ENCODE data around the gene CDK3. TPM values are rescaled to one million over a fixed set of nuclear protein-coding genes. Genes with fewer than 3 reads are reported as not detected.
"Not testable (repeated sequence)": the region's sequence is repeated elsewhere in the genome, so short reads cannot be mapped to it uniquely, and the experiment has no call there.

The CDK3 gene
- total RNA-seq, 2 donors from 2014 or later = 5.3 to 8.2 TPM

DNA sequence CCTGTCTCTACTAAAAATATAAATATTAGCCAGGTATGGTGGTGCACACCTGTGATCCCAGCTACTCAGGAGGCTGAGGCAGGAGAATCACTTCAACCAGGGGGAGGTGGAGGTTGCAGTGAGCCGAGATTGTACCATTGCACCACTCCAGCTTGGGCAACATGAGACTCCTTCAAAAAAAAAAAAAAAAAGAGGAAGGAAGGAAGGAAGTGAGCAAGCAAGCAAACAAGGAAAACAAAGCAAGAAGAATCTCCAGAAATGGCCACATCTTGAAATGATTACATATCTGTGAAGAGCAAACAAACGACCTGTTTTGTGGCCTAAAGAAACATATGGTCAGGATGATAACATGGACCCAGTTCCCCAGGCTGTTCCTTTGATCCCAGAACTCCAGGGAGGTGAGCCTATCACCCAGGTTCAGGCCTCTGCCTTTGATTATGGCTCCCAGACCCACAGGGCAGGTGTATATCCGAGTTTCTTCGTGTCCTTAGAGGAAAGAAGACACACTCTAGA, 30.6 kb upstream of the CDK3 start:
- Histone ChIP-seq H3K36me3 (no peaks in the 10 kb centered on the region), H3K9ac (ENCODE audit: low read depth in 2 of 2, low read length in 2 of 2) (no peak overlapping the region)

DNA sequence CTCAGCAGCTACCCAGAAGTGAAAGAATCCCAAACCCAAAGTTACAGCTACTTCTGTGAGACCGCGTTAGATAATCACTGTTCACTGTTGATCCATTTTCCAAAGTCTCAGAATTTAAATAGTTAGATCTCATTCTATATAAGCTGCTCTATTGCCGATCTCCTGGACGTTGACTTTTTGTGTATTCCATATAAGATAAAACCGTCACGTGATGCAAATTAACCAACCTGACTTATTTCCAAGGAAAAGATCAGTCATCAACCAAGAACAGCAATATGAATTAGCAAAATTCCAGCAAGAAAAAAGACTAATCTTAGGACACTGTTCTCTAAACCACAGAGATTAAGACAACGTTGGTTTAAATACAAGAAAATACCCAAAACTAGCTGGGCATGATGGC, 30.0 kb upstream of the CDK3 start:
- H3K36me3 ChIP-seq = no peaks in the 10 kb centered on the region
- no peaks in the 10 kb centered on the region for H3K9me3 ChIP-seq
- TF ChIP-seq, protein P1, sequence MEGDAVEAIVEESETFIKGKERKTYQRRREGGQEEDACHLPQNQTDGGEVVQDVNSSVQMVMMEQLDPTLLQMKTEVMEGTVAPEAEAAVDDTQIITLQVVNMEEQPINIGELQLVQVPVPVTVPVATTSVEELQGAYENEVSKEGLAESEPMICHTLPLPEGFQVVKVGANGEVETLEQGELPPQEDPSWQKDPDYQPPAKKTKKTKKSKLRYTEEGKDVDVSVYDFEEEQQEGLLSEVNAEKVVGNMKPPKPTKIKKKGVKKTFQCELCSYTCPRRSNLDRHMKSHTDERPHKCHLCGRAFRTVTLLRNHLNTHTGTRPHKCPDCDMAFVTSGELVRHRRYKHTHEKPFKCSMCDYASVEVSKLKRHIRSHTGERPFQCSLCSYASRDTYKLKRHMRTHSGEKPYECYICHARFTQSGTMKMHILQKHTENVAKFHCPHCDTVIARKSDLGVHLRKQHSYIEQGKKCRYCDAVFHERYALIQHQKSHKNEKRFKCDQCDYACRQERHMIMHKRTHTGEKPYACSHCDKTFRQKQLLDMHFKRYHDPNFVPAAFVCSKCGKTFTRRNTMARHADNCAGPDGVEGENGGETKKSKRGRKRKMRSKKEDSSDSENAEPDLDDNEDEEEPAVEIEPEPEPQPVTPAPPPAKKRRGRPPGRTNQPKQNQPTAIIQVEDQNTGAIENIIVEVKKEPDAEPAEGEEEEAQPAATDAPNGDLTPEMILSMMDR (IDR thresholded peaks at IDR 0.05) = no peak
- intact Hi-C loops (cut with DNase I) = no loop called here
- no peak overlapping the region for H3K27ac ChIP-seq
- no peaks in the 10 kb centered on the region for H3K27me3 ChIP-seq
- no peak overlapping the region for H3K4me3 ChIP-seq
- peaks cover 3% of the 10 kb centered on the region for H3K4me1 ChIP-seq
- no peak overlapping the region for H3K9ac ChIP-seq (ENCODE audit: low read depth in 2 of 2, low read length in 2 of 2)
- DNase-seq = no peak

More for the DNA sequence above, 30.6 kb upstream of the CDK3 start:
- TF ChIP-seq, protein P1 (IDR thresholded peaks at IDR 0.05) = no peak
- no peak overlapping the region for H3K4me3 ChIP-seq
- intact Hi-C loops (cut with DNase I) = no loop called here
- no peaks in the 10 kb centered on the region for H3K27me3 ChIP-seq
- H3K27ac ChIP-seq = no peak overlapping the region
- no peaks in the 10 kb centered on the region for H3K9me3 ChIP-seq
- H3K4me1 ChIP-seq = no peaks in the 10 kb centered on the region
- no peak for DNase-seq

DNA sequence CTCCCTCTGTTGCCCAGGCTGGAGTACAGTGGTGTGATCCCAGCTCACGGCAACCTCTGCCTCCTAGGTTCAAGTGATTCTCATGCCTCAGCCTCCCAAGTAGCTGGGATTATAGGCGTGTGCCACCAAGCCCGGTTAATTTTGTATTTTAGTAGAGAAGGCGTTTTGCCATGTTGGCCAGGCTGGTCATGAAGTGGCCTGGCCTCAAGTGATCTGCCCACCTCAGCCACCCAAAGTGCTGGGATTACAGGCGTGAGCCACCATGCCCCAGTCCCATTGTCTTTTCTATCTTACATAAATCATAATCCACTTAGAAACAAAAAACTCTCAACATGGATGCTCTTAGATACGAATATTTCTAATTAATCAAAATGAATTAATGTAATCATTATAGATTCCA, 25.5 kb upstream of the CDK3 start:
- Histone ChIP-seq H3K4me1 (peaks cover 13% of the 10 kb centered on the region), H3K9ac (ENCODE audit: low read depth in 2 of 2, low read length in 2 of 2) (peak overlapping the region; percentile 1 to 5)
- DNase-seq; intact Hi-C loops (cut with DNase I); H3K36me3 ChIP-seq; H3K27me3 ChIP-seq; H3K4me3 ChIP-seq; H3K9me3 ChIP-seq; H3K27ac ChIP-seq: not testable (repeated sequence)

DNA sequence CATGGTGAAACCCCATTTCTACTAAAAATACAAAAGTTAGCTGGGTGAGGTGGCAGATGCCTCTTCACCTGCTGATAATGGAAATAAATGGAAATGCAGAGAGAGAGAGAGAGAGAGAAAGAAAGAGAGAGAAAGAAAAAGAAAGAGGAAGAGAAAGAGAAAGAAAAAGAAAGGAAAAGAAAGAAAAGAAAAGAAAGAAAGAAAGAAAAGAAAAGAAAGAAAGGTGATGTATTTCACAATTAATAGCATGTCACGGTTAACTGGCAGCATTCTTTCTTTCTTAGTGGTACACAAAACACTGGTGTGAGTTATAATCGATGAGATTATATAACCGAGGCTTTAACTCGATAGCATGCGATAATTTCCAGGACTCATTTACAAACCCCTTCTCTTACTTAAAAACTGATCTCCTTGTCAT, 24.9 kb upstream of the CDK3 start:
- Histone ChIP-seq H3K9me3 (no peaks in the 10 kb centered on the region), H3K27ac (peak overlapping the region; percentile 56), H3K27me3 (no peaks in the 10 kb centered on the region), H3K9ac (ENCODE audit: low read depth in 2 of 2, low read length in 2 of 2) (peak overlapping the region in 1 of 2 donors; percentile 1), H3K4me3 (no peak overlapping the region), H3K36me3 (no peaks in the 10 kb centered on the region), H3K4me1 (peaks cover 13% of the 10 kb centered on the region)
- no peak for DNase-seq
- TF ChIP-seq, protein P1 (IDR thresholded peaks at IDR 0.05) = no peak
- intact Hi-C loops (cut with DNase I) = no loop called here

DNA sequence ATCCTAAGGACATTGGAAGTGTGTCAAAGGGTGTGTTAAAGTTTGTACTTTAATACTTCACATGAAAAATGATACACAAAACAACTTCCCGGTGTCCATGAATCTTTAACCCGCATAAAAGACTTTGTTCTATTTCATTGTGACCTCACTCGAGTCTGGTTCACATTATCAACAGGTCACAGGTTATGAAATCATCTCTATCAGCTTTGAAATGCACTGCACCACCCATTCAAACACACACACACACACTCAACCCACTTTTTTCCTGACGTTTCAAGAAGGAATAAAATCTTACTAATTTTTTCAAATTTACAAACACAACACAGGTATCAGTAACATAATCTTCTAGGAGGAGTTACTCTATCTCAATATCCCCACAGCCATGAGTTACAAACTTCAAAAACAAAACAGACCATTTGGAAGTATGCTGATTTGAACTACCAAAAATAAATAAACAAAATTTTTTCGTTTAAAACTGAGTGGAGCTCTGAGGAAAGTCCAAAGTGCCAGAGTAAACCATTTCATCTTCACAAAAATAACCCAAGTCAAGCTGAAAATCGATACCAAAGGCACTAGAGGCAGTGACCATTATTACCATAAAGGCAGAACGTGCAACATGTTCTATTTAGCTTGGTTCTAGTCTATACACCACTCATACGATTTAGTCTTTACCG, 24.3 kb upstream of the CDK3 start:
- no peak overlapping the region for H3K4me3 ChIP-seq
- DNase-seq = peak; percentile 35
- H3K9ac ChIP-seq (ENCODE audit: low read depth in 2 of 2, low read length in 2 of 2) = peak overlapping the region in 1 of 2 donors; percentile 30
- no peaks in the 10 kb centered on the region for H3K36me3 ChIP-seq
- intact Hi-C loops (cut with DNase I) = no loop called here
- H3K9me3 ChIP-seq = no peaks in the 10 kb centered on the region
- H3K27ac ChIP-seq = peak overlapping the region; percentile 56
- no peaks in the 10 kb centered on the region for H3K27me3 ChIP-seq
- peaks cover 13% of the 10 kb centered on the region for H3K4me1 ChIP-seq
- TF ChIP-seq, protein P1 (IDR thresholded peaks at IDR 0.05) = no peak

Data from colonic mucosa (tissue), 4 donors.